Mesenchymal stem cell (in vitro differentiated cells and primary cell): ENCODE data around the gene TRPM3.

Experiments
- DNase-seq: peaks from one replicate; pipeline ENCODE4 v3.0.0-alpha.2; 2013
- H2AFZ ChIP-seq: one replicate; pipeline ENCODE4 v1.6.1; 2013; ENCODE audit warnings: low read depth, mild to moderate bottlenecking, control low read depth, inconsistent platforms, low read length, moderate library complexity
- H2AK5ac ChIP-seq: 2 replicates; pipeline ENCODE4 v1.6.1; 2013; ENCODE audit warnings: low read length, moderate library complexity, mild to moderate bottlenecking, inconsistent platforms; ENCODE audit not compliant: severe bottlenecking
- H2BK120ac ChIP-seq: one replicate; pipeline ENCODE4 v1.6.1; 2013; ENCODE audit warnings: low read depth, mild to moderate bottlenecking, inconsistent platforms, low read length, moderate library complexity
- H2BK12ac ChIP-seq, 2 experiments: one replicate each; pipeline ENCODE4 v1.6.1; 2013; ENCODE audit warnings: inconsistent platforms in 2 of 2, low read length in 2 of 2, mild to moderate bottlenecking in 2 of 2, moderate library complexity in 2 of 2, control low read depth in 1 of 2
- H2BK15ac ChIP-seq: one replicate; pipeline ENCODE4 v1.6.1; 2013; ENCODE audit warnings: mild to moderate bottlenecking, low read depth, inconsistent platforms; ENCODE audit not compliant: poor library complexity, severe bottlenecking
- H2BK5ac ChIP-seq: 2 replicates; pipeline ENCODE4 v1.6.1; 2013; ENCODE audit warnings: low read depth, mild to moderate bottlenecking, low read length, control low read depth, inconsistent platforms; ENCODE audit not compliant: poor library complexity, severe bottlenecking
- H3K14ac ChIP-seq, 2 experiments: one replicate each; pipeline ENCODE4 v1.6.1; 2013; ENCODE audit warnings: inconsistent platforms in 2 of 2, low read length in 2 of 2, control low read depth in 1 of 2, mild to moderate bottlenecking in 1 of 2, moderate library complexity in 1 of 2
- H3K18ac ChIP-seq, 2 experiments: one replicate each; pipeline ENCODE4 v1.6.1; 2013; ENCODE audit warnings: inconsistent platforms in 2 of 2, low read length in 2 of 2, control low read depth in 1 of 2, low read depth in 1 of 2, mild to moderate bottlenecking in 1 of 2
- H3K23ac ChIP-seq, 2 experiments: one replicate each; pipeline ENCODE4 v1.6.1; 2013; ENCODE audit warnings: inconsistent platforms in 2 of 2, low read length in 2 of 2, mild to moderate bottlenecking in 2 of 2, moderate library complexity in 2 of 2, control low read depth in 1 of 2
- H3K27ac ChIP-seq: 2 replicates; pipeline ENCODE4 v1.5.1; 2013; ENCODE audit warnings: mild to moderate bottlenecking, moderate library complexity, low read length, control low read depth, inconsistent platforms; ENCODE audit not compliant: poor library complexity, severe bottlenecking
- H3K27me3 ChIP-seq, 2 experiments: 2 replicates each; pipeline versions ENCODE4 v1.6.1 to v1.7.0; 2013; ENCODE audit warnings: low read length in 2 of 2, mild to moderate bottlenecking in 2 of 2, moderate library complexity in 2 of 2, control low read depth in 1 of 2, inconsistent platforms in 1 of 2; ENCODE audit not compliant: control insufficient read depth in 1 of 2, insufficient read depth in 1 of 2
- H3K36me3 ChIP-seq, 2 experiments: 2 replicates each; pipeline versions ENCODE4 v1.6.1 to v1.7.0; 2013; ENCODE audit warnings: low read length in 2 of 2, control low read depth in 1 of 2, inconsistent platforms in 1 of 2, low read depth in 1 of 2, mild to moderate bottlenecking in 1 of 2; ENCODE audit not compliant: insufficient read depth in 2 of 2, control insufficient read depth in 1 of 2
- H3K4ac ChIP-seq, 2 experiments: one replicate each; pipeline ENCODE4 v1.6.1; 2013; ENCODE audit warnings: inconsistent platforms in 2 of 2, low read length in 2 of 2, mild to moderate bottlenecking in 2 of 2, moderate library complexity in 2 of 2, control low read depth in 1 of 2, low read depth in 1 of 2
- H3K4me1 ChIP-seq: 2 replicates; pipeline ENCODE4 v1.6.1; 2013; ENCODE audit warnings: low read depth, low read length, control low read depth; ENCODE audit not compliant: control insufficient read depth, insufficient read depth
- H3K4me2 ChIP-seq: 2 replicates; pipeline ENCODE4 v1.6.1; 2013; ENCODE audit warnings: low read length, mild to moderate bottlenecking, inconsistent platforms; ENCODE audit not compliant: poor library complexity, severe bottlenecking
- H3K4me3 ChIP-seq, 2 experiments: 2 replicates each; pipeline versions ENCODE4 v1.5.1 to v1.7.0; 2013; ENCODE audit warnings: low read length in 2 of 2, mild to moderate bottlenecking in 2 of 2, control low read depth in 1 of 2, low read depth in 1 of 2; ENCODE audit not compliant: insufficient read depth in 1 of 2
- H3K79me1 ChIP-seq: replicated peaks from 2 replicates; pipeline ENCODE4 v1.6.1; 2013; ENCODE audit warnings: mild to moderate bottlenecking, control low read depth, low read length, inconsistent platforms; ENCODE audit not compliant: poor library complexity, severe bottlenecking
- H3K9ac ChIP-seq: 2 replicates; pipeline ENCODE4 v1.7.0; 2013; ENCODE audit warnings: mild to moderate bottlenecking, low read length, moderate library complexity
- H3K9me3 ChIP-seq: 2 replicates; pipeline ENCODE4 v1.7.0; 2013; ENCODE audit warnings: mild to moderate bottlenecking, low read length; ENCODE audit not compliant: control insufficient read depth
- H4K8ac ChIP-seq: one replicate; pipeline ENCODE4 v1.6.1; 2013; ENCODE audit warnings: inconsistent platforms, mild to moderate bottlenecking, low read length, moderate library complexity
- H4K91ac ChIP-seq: one replicate; pipeline ENCODE4 v1.6.1; 2013; ENCODE audit warnings: mild to moderate bottlenecking, low read length, inconsistent platforms
- WGBS: methylation state at CpG from one replicate; pipeline ENCODE4 v1.1.7; 2013; ENCODE audit warnings: mixed read lengths; 5-methylcytosine and 5-hydroxymethylcytosine counted together

Gene TRPM3

GRCh38 chr9:70823284-70823683 lies 298.1 kb downstream of the TRPM3 start:
- no peak overlapping the region for H3K4me2 ChIP-seq
- no peak overlapping the region for H3K9ac ChIP-seq
- no peaks in the 10 kb centered on the region for H3K36me3 ChIP-seq
- no peaks in the 10 kb centered on the region for H3K27me3 ChIP-seq
- no peak overlapping the region for H3K18ac ChIP-seq
- no peak overlapping the region for H3K4me3 ChIP-seq
- no peak for DNase-seq
- no peak overlapping the region for H2AFZ ChIP-seq
- H3K4ac ChIP-seq, result no peak overlapping the region
- H3K4me1 ChIP-seq, result peaks cover 1% of the 10 kb centered on the region
- H3K27ac ChIP-seq, result no peak overlapping the region
- no peak overlapping the region for H2BK120ac ChIP-seq
- no peak overlapping the region for H2BK15ac ChIP-seq
- no peak overlapping the region for H3K14ac ChIP-seq
- no peak overlapping the region for H3K23ac ChIP-seq
- H3K9me3 ChIP-seq, result no peaks in the 10 kb centered on the region
- no peak overlapping the region for H2BK12ac ChIP-seq
- no peak overlapping the region for H4K91ac ChIP-seq
- H4K8ac ChIP-seq, result no peak overlapping the region
- WGBS, result 89% methylated on average over 7 of the region's 7 CpGs
- H2BK5ac ChIP-seq, result no peak overlapping the region
- H2AK5ac ChIP-seq, result no peak overlapping the region
- H3K79me1 ChIP-seq, result no peaks in the 10 kb centered on the region

GRCh38 chr9:70817311-70817710 lies 304.1 kb downstream of the TRPM3 start:
- H3K27ac ChIP-seq, result no peak overlapping the region
- WGBS, result 90% methylated on average over 3 of the region's 3 CpGs
- no peak overlapping the region for H2BK12ac ChIP-seq
- H3K9me3 ChIP-seq, result no peaks in the 10 kb centered on the region
- H3K4me3 ChIP-seq, result no peak overlapping the region
- no peak overlapping the region for H2AFZ ChIP-seq
- no peak for DNase-seq
- no peaks in the 10 kb centered on the region for H3K27me3 ChIP-seq
- H3K14ac ChIP-seq, result no peak overlapping the region
- H3K23ac ChIP-seq, result no peak overlapping the region
- no peaks in the 10 kb centered on the region for H3K4me1 ChIP-seq
- no peak overlapping the region for H2BK120ac ChIP-seq
- no peak overlapping the region for H2BK5ac ChIP-seq
- H3K36me3 ChIP-seq, result no peaks in the 10 kb centered on the region
- no peak overlapping the region for H3K4me2 ChIP-seq
- H3K9ac ChIP-seq, result no peak overlapping the region
- no peak overlapping the region for H3K18ac ChIP-seq
- H4K8ac ChIP-seq, result no peak overlapping the region
- no peak overlapping the region for H2AK5ac ChIP-seq
- H2BK15ac ChIP-seq, result no peak overlapping the region
- no peaks in the 10 kb centered on the region for H3K79me1 ChIP-seq
- no peak overlapping the region for H4K91ac ChIP-seq
- H3K4ac ChIP-seq, result no peak overlapping the region

- Histone ChIP-seq H4K8ac (no peak overlapping the region), H3K79me1 (no peaks in the 10 kb centered on the region), H3K18ac (no peak overlapping the region)
These were observed 304.5 kb downstream of the TRPM3 start for GRCh38 chr9:70816891-70817290.

GRCh38 chr9:70816316-70816715 lies 305.1 kb downstream of the TRPM3 start:
- Histone ChIP-seq H3K4ac (no peak overlapping the region), H3K9me3 (no peaks in the 10 kb centered on the region), H4K8ac (no peak overlapping the region), H3K27ac (no peak overlapping the region), H3K4me3 (no peak overlapping the region), H2AK5ac (no peak overlapping the region), H3K27me3 (no peaks in the 10 kb centered on the region), H3K79me1 (no peaks in the 10 kb centered on the region), H2BK12ac (no peak overlapping the region), H3K18ac (no peak overlapping the region), H3K14ac (no peak overlapping the region), H2BK5ac (no peak overlapping the region), H2AFZ (no peak overlapping the region), H3K23ac (no peak overlapping the region), H4K91ac (no peak overlapping the region), H2BK15ac (no peak overlapping the region), H3K4me1 (no peaks in the 10 kb centered on the region), H3K9ac (no peak overlapping the region), H3K4me2 (no peak overlapping the region), H2BK120ac (no peak overlapping the region), H3K36me3 (no peaks in the 10 kb centered on the region)
- no peak for DNase-seq
- WGBS, result 85% methylated on average over 1 of the region's 1 CpG

More at GRCh38 chr9:70816891-70817290, 304.5 kb downstream of the TRPM3 start:
- no peak overlapping the region for H3K9ac ChIP-seq
- no peak overlapping the region for H3K14ac ChIP-seq
- no peak overlapping the region for H3K23ac ChIP-seq
- H3K36me3 ChIP-seq, result no peaks in the 10 kb centered on the region
- H2AK5ac ChIP-seq, result no peak overlapping the region
- H3K27ac ChIP-seq, result no peak overlapping the region
- no peak overlapping the region for H2BK12ac ChIP-seq
- no peak for DNase-seq
- no peak overlapping the region for H3K4me2 ChIP-seq
- H3K27me3 ChIP-seq, result no peaks in the 10 kb centered on the region
- H4K91ac ChIP-seq, result no peak overlapping the region
- H2BK15ac ChIP-seq, result no peak overlapping the region
- H3K4ac ChIP-seq, result no peak overlapping the region
- H2BK120ac ChIP-seq, result no peak overlapping the region
- H3K9me3 ChIP-seq, result no peaks in the 10 kb centered on the region
- WGBS, result 46% methylated on average over 2 of the region's 2 CpGs
- no peak overlapping the region for H2BK5ac ChIP-seq
- H2AFZ ChIP-seq, result no peak overlapping the region
- no peaks in the 10 kb centered on the region for H3K4me1 ChIP-seq
- H3K4me3 ChIP-seq, result no peak overlapping the region
